HG03558 (cell line): ENCODE data around the gene SYNDIG1.
"Not testable (repeated sequence)": the region's sequence is repeated elsewhere in the genome, so short reads cannot be mapped to it uniquely, and the experiment has no call there.

ENCODE experiments used
- ATAC-seq: cut with Tn5 transposase; IDR thresholded peaks from one replicate; pipeline ENCODE4 v1.9.1; 2021; ENCODE audit warnings: moderate number of reproducible peaks; ENCODE audit not compliant: unreplicated experiment; ENCODE audit errors: extremely low read depth

SYNDIG1 gene

GRCh38 chr20:24622856-24623255 lies 153.4 kb downstream of the SYNDIG1 start:
- no peak for ATAC-seq

DNA sequence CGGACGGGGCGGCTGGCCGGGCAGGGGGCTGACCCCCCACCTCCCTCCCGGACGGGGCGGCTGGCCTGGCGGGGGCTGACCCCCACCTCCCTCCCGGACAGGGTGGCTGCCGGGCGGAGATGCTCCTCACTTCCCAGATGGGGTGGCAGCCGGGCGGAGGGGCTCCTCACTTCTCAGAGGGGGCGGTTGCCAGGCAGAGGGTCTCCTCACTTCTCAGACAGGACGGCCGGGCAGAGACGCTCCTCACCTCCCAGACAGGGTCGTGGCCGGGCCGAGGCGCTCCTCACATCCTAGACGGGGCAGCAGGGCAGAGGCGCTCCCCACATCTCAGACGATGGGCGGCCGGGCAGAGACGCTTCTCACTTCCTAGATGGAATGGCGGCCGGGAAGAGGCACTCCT lies 156.7 kb downstream of the SYNDIG1 start:
- not testable (repeated sequence) for ATAC-seq

- ATAC-seq = no peak
These were observed 157.9 kb downstream of the SYNDIG1 start for GRCh38 chr20:24627291-24627690.

GRCh38 chr20:24627926-24628325 lies 158.5 kb downstream of the SYNDIG1 start:
- no peak for ATAC-seq

GRCh38 chr20:24628985-24629384 lies 159.6 kb downstream of the SYNDIG1 start:
- ATAC-seq = no peak

GRCh38 chr20:24629668-24630067 lies 160.2 kb downstream of the SYNDIG1 start:
- no peak for ATAC-seq

DNA sequence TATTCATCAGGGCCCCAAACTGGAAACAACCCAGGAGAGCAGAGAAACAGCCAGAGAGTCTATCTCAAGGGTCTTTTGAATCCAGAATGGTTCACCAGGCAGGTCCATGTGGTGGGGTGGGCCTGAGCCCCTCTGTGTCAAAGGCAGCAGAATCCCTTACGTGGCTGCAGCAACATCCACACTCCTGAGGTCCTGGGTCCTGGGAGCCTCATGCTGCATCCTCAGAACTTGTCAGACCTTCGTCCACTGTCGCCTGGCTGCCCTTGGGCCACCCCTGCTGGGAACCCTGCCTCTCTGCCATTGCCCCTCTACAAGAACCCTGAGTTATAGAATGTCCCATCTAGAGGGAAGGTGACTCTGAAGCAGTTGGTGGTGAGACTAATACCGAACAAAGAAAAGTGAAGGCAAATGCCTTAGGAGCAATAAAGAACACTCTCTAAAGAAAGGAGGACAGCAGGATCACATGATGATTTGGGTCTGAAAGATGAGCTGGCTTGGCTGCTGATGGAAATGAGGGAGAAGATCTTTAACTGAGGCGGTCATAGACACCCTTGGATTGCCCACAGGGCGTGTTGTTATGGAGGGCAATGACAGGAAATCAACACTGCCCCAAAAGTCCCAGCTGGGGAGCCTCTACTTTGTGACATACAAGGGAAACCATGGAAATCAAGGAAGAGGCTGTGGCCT lies 161.2 kb downstream of the SYNDIG1 start:
- no peak for ATAC-seq

- no peak for ATAC-seq
These were observed 161.7 kb downstream of the SYNDIG1 start for GRCh38 chr20:24631173-24631505.

GRCh38 chr20:24632581-24632980 lies 163.2 kb downstream of the SYNDIG1 start:
- no peak for ATAC-seq

GRCh38 chr20:24633026-24633425 lies 163.6 kb downstream of the SYNDIG1 start:
- no peak for ATAC-seq

- no peak for ATAC-seq
These were observed 164.1 kb downstream of the SYNDIG1 start for GRCh38 chr20:24633521-24633920.

GRCh38 chr20:24634855-24635254 lies 165.4 kb downstream of the SYNDIG1 start:
- no peak for ATAC-seq

- no peak for ATAC-seq
These were observed 167.2 kb downstream of the SYNDIG1 start for GRCh38 chr20:24636626-24637025.

GRCh38 chr20:24637087-24637486 lies 167.7 kb downstream of the SYNDIG1 start:
- ATAC-seq = no peak

GRCh38 chr20:24637941-24638340 lies 168.5 kb downstream of the SYNDIG1 start:
- ATAC-seq = no peak

GRCh38 chr20:24638591-24639548 lies 169.4 kb downstream of the SYNDIG1 start:
- ATAC-seq = no peak

DNA sequence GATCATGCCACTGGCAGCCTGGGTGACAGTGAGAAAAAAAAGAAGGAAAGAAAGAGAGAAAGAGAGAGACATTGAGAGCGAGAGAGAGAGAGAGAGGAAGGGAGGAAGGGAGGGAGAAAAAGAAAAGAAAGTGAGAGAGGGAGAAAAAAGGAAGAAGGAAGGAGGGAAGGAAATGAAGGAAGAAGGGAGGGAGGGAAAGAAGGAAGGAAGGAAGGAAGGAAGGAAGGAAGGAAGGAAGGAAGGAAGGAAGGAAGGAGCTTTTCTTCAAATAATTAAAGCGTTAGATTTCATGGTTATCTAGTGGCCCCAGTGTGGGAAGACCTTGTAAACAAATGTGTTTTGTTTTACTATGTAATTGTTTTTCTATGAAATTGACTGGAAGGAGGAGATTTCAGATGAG lies 170.8 kb downstream of the SYNDIG1 start:
- no peak for ATAC-seq

DNA sequence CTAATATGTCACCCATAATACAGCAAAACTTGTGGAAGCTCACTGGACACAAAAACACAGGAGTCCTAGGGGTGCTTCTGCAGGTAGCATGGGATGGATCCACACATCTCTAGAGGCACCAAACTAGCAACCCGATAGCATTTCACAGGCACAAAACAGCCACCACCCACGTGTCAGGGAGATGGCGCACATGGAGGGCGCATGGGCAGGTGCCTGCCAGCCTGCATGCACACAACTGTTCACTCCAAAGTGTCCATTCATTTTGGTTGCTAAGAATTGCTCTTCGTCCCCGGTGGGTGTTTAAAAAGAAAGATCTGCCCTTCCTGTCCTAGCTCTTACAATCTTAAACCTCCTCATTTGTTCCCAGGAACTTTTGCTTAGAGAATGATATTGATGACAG lies 171.3 kb downstream of the SYNDIG1 start:
- no peak for ATAC-seq

DNA sequence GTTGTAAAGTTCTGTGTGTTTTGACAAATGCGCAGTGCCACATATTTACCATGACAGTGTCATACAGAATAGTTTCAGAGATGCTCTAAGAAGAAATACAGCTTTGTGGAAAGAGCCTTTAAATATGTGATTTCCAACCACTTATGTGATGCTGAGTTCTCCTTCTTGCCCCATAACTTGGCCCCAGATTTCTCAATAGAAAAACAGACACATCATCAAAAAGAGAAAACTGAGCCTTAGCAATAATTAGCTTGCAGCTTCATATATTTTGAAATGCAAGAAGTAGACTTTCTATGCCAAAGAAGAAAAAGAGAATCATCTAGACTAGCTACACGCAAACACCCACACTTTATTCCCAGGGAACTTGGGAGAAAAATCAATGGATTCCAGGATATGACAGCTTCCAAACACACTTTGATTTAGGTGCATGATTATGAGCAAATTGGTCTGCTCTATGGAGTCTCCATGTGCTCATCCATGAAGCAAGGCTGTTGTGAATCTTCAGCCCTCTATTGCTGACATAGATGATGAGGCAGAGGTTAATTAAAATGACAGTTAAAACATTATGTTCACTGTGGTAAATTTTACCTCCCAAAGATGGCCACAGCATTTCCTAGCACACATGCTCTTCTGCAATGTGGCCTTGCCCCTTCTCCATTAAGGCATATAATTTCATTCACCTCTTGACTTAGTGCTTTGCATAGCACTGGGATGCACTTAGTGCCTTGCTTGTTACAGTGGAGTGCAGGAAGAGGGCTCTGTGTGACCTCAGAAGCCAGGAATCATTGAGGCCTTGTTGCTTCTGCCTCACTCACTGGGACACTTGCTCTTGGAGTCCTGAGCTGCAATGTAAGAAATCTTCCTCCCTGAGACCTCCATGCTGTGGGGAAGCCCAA lies 174.6 kb downstream of the SYNDIG1 start:
- ATAC-seq = no peak

DNA sequence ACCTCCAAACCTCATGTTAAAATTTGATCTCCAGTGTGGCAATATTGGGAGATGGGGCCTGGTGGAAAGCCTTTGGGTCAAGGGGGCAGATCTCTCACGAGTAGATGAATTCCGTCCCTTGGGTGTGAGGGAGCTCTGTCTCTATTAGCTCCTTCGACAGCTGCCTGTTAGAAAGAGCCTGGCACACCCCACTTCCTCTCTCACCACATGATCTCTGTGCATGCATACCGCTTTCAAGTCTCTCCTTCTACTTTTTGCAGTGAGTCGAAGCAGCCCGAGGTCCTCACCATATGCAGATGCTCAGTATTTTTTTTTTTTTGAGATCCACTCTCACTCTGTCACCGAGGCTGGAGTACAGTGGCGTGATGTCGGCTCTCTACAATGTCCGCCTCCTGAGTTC lies 176.9 kb downstream of the SYNDIG1 start:
- no peak for ATAC-seq

DNA sequence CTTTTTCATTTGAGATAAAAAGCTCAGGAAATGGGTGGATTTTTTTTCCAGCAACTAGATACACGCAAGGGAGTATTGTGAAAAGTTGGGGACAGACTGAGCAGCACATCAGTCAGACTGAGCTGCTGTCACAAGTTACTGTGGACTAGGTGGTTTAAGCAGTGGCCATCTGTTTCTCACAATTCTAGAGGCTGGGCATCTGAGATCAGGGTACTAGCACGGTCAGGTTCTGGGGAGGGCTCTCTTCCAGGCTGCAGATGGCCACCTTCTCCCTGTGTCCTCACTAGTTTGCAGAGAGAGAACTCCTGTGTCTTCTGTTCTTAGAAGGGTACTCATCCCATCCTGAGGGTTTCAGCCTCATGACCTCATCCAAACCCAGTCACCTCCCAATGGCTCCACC lies 178.3 kb downstream of the SYNDIG1 start:
- ATAC-seq = no peak
